NCI-H2171 treated with DMSO at 0.1 percent for 48 hours (cell line): ENCODE measurements around the gene ZNF554.

Source experiments
- DNase-seq: peaks from one replicate; lab custom pipeline; 2025; lab: John Stamatoyannopoulos, UW

The ZNF554 gene

DNA sequence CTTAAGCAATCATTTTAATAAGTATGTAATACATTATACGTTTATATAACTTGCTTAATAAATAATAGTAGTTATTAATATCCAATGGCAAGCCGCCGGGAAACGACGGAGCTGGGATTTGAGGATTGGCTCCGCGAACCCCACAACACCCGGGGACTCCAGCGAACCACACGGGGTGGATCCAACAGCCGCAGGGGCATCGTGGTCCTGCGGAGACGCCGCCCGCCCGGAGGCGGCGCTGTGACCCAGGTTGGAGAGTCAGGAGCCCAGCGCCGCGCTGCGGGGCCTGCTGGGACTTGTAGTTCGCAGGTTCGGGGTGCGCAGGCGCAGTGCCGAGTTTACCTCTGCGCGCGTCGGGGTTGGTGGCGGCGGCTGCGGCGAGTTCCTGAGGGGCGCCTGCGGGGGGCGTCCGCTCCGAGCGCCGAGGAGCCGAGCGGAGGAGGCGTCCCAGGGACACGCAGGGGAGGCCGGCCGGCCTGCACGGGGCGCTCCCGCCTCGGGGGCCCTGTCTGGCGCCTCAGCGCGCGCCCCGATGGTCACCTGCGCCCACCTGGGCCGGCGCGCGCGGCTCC is at the start of gene ZNF554:
TSS of gene ZNF554 (plus strand) at position 329 of the 572 bp plus-strand sequence. CDS start at position 533, 204 bp downstream.
- DNase-seq = peak; percentile 96

GRCh38 chr19:2770055-2771013 is 49.3 kb upstream of the ZNF554 start:
- DNase-seq = peak; percentile 49

DNA sequence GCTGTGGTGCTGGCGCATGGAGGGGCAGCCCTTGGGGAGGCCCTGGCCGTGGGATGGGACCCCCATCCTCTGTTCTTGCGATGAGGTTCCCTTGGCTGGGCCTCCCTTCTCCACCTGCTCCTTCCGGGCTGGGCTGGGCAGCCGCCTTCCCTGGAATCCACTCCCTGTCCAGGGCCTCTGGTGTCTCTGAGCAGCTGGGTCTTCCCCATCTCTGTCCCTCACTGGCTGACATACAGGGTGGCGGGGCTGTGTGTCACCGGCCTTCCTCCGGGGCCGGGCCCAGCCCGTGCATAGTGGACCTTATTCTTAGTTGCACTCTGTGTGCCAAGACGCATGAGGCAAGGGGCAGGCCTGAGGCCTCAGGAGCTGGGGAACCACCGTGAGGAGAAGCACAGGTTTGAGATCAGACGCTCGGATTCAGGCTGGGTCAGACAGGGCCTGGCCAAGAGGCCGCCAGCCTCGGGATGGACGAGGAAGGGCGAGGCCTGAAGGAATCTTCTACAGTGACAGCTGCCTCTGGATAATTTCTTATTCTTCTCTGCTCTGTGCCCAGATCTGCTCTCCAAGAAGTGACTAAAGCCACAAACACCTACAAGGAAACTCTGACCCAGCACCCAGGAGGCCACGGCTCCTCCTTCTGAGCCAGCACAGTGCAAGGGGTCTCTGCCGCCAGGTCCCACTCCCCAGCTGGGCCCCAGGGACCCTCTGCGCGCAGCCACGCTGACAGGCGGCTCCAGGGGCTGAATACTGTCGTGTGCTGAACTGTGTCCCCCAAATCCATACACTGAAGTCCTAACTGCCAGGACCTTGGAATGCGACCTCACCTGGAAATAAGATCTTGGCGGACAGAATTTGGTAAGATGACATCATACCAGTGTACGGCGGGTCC is 47.6 kb upstream of the ZNF554 start:
- DNase-seq = no peak

- no peak for DNase-seq
These were observed 45.5 kb upstream of the ZNF554 start for GRCh38 chr19:2774083-2774679.

DNA sequence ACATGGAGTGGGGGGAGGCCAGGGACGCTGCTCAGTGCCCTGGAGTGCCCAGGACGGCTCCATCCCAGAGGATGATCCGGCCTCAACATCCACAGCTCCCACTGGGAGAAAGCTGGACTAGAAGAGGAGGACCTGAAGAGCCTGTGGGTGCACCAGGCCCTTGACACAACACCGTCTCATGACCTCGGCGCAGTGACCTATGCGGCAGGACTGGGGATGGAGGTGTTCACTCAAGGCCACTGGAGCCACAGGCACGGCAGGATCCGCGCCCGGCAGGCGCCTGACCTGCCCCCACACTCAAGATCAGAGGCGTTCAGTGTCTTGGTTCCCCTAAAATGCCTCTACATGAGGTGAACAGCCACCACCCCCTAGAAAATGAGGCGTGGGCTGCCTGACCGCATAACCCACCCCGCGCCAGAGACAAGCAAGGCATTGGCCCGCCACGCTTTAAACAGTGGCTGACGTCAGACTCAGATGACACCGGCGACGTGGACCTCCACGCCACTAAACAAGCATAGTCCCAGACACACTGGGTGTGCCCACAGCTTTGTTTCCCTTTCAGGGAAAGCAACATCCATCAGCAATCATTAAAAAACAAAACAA is 44.6 kb upstream of the ZNF554 start:
- DNase-seq = no peak

- DNase-seq = no peak
These were observed 43.9 kb upstream of the ZNF554 start for GRCh38 chr19:2775556-2776430.

GRCh38 chr19:2777952-2778683 is 41.5 kb upstream of the ZNF554 start:
- DNase-seq = no peak

GRCh38 chr19:2779121-2779740 is 40.4 kb upstream of the ZNF554 start:
- no peak for DNase-seq

DNA sequence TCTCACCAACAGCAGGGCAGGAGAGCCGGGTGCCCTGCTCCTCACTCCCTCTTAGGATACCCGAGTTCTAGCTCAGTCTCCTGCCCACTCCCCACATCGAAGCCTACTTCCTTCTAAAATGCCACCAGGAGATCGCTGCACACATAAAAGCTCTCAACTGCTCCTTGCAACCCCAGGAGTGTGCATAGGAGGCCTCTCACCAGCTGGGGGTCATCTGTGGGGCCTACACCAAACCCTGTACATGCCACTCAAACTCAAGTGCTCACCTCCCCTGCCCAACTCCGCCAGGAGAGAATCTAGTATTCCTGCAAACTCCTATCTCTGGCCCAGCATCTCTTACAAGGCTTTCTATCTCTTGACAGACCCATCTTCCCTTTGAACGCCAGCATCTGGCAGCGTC is 39.4 kb upstream of the ZNF554 start:
- no peak for DNase-seq

- DNase-seq = no peak
These were observed 37.2 kb upstream of the ZNF554 start for GRCh38 chr19:2782329-2782935.

- DNase-seq = peak; percentile 99
These were observed 36.5 kb upstream of the ZNF554 start, which contains the start of gene SGTA for GRCh38 chr19:2782936-2783780. Gene SGTA (minus strand): TSS chr19:2783273. CDS start chr19:2769068, 14,205 bp downstream.

GRCh38 chr19:2783781-2784145 is 35.9 kb upstream of the ZNF554 start:
- DNase-seq = no peak

DNA sequence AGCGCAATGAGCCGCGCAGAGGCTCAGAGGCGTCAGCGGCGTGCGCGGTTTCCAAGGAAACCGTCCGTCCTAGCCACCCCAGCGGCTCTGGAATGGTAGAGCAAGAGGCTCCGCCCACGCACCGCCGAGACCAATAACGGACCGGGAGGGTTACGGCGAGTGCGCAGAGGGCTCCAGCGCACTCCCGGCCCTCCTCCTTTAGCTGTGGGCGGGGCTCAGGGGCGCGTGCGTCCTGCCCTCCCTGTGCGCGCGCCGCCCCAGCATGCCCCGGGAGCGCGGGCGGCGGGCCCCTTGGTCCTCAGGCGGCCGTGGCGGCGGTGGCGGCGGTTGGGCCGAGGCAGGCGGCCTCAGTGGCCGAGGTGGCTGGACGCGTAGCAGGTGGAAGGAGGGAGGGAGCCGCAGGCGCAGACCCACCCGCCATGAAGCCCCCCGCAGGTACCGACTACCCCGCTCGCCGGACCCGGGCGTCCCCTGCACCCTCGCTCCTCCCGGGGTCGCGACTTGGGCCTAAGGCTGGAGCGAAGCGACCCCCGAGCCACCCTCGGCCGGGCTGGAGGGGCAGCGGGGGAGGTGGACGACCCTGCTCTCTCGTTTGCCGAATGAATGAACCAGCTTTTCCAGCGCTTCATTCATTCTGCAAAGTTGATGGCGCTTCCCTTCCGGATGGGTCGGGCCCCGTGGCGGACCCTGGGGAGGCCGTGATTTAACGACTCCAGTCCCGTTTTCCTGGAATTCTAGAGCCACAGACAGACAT is 34.2 kb upstream of the ZNF554 start, which contains the start of gene THOP1:
TSS of gene THOP1 (plus strand) at position 260 of the 754 bp plus-strand sequence. CDS start at position 420, 160 bp downstream.
- DNase-seq = peak; percentile 98

- DNase-seq = no peak
These were observed 32.6 kb upstream of the ZNF554 start for GRCh38 chr19:2787115-2787514.

DNA sequence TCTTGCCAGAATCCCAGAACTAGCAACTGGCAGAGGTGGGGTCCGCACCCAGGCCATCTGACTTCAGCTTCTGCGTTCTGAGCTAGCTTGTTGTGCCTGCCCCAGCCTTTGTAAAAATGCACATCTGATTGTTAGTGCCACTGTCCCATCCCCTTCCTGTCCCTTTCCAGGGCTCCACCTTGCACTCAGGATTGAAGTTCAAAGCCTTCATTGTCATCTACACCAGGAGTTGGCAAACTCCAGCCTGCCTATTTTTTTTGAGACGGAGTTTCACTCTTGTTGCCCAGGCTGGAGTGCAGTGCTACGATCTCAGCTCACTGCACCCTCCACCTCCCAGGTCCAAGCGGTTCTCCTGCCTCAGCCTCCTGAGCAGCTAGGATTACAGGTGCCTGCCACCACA is 31.4 kb upstream of the ZNF554 start:
- no peak for DNase-seq

DNA sequence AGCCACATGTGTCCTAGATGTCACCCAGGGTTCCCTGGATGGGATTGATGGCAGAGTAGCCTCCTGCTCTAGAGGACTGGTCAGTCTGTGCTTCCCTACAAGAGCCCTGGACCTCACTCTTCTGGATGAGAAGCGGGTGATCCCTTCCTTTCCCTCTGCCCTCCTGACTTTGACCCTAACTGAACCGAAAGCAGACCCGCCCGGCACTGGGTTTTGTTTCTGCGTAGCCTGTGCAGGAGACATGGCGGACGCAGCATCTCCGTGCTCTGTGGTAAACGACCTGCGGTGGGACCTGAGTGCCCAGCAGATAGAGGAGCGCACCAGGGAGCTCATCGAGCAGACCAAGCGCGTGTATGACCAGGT is 29.5 kb upstream of the ZNF554 start:
- no peak for DNase-seq
